Fibroblast of lung (primary cell): Measurements from ENCODE around the gene HGFAC. TPM values are rescaled to one million over a fixed set of nuclear protein-coding genes. Genes with fewer than 3 reads are reported as not detected.

ENCODE experiments used
- DNase-seq, 2 donors: peaks; one replicate each; pipeline versions ENCODE4 v3.0.0 to v3.0.0-alpha.2; 2010; ENCODE audit warnings: low read depth in 2 of 2
- H2AFZ ChIP-seq: 2 replicates; pipeline ENCODE4 v1.5.1; 2012; ENCODE audit warnings: low read length, control low read depth, inconsistent platforms
- H3K27ac ChIP-seq: 2 replicates; pipeline ENCODE4 v1.5.1; 2011; ENCODE audit warnings: low read length, control low read depth; ENCODE audit not compliant: insufficient read depth
- H3K27me3 ChIP-seq: 2 replicates; pipeline ENCODE4 v1.5.1; 2011; ENCODE audit warnings: mild to moderate bottlenecking, low read length; ENCODE audit not compliant: control insufficient read depth, insufficient read depth
- H3K36me3 ChIP-seq: 2 replicates; pipeline ENCODE4 v1.5.1; 2011; ENCODE audit warnings: low read length; ENCODE audit not compliant: control insufficient read depth, insufficient read depth
- H3K4me1 ChIP-seq: 2 replicates; pipeline ENCODE4 v1.5.1; 2011; ENCODE audit warnings: low read length; ENCODE audit not compliant: control insufficient read depth, insufficient read depth; ENCODE audit errors: extremely low read depth
- H3K4me2 ChIP-seq: 2 replicates; pipeline ENCODE4 v1.5.1; 2011; ENCODE audit warnings: low read length, control low read depth; ENCODE audit not compliant: insufficient read depth; ENCODE audit errors: extremely low read depth
- H3K4me3 ChIP-seq, 4 experiments: fragments of 200-600 bp in 1 of 4; sonication (generic) in 1 of 4; replicated peaks in 1 of 4; 2 replicates each; pipeline ENCODE4 v1.5.1; 2011 to 2016; ENCODE audit warnings: low read length in 4 of 4, low read depth in 3 of 4, mild to moderate bottlenecking in 3 of 4, control low read depth in 2 of 4, inconsistent platforms in 1 of 4, mixed read lengths in 1 of 4; ENCODE audit not compliant: insufficient read depth in 1 of 4; ENCODE audit errors: control extremely low read depth in 1 of 4
- H3K79me2 ChIP-seq: 2 replicates; pipeline ENCODE4 v1.5.1; 2012; ENCODE audit warnings: mild to moderate bottlenecking, low read length, inconsistent platforms; ENCODE audit not compliant: control insufficient read depth, insufficient read depth
- H3K9ac ChIP-seq: 2 replicates; pipeline ENCODE4 v1.5.1; 2011; ENCODE audit warnings: mild to moderate bottlenecking, low read length, control low read depth; ENCODE audit not compliant: insufficient read depth
- H3K9me3 ChIP-seq: 2 replicates; pipeline ENCODE4 v1.5.1; 2012; ENCODE audit warnings: low read depth, low read length; ENCODE audit not compliant: control insufficient read depth, insufficient read depth
- H4K20me1 ChIP-seq: 2 replicates; pipeline ENCODE4 v1.5.1; 2011; ENCODE audit warnings: low read length; ENCODE audit not compliant: control insufficient read depth, insufficient read depth; ENCODE audit errors: extremely low read depth
- EZH2 ChIP-seq: IDR thresholded peaks from 2 replicates; pipeline ENCODE4 v1.5.1; 2012; ENCODE audit warnings: low read length, control low read depth, mild to moderate bottlenecking; ENCODE audit errors: missing control alignments
- polyA plus RNA-seq, 2 donors: library from polyadenylated mRNA; depleted of rRNA in 1 of 2; stranded (reverse) in 1 of 2; unstranded in 1 of 2; fragments of >200 nt; gene quantifications; 2 replicates each; pipeline ENCODE4 v1.2.1, GENCODE V29; 2011 to 2012; ENCODE audit warnings: missing spikeins in 1 of 2
- total RNA-seq: library from RNA; depleted of rRNA; stranded (reverse); fragments of >200 nt; gene quantifications from 2 replicates; pipeline ENCODE4 v1.2.1, GENCODE V29; 2014
- TF ChIP-seq, protein P1 (sequence below), 2 donors: IDR thresholded peaks in 1 of 2; conservative IDR thresholded peaks in 1 of 2; 1 replicate in 1 of 2; 2 replicates in 1 of 2; pipeline ENCODE4 v1.5.1; 2011 to 2012; ENCODE audit warnings: low read length in 2 of 2, control low read depth in 1 of 2, inconsistent platforms in 1 of 2, low read depth in 1 of 2, mild to moderate bottlenecking in 1 of 2

HGFAC gene
- total and polyA plus RNA-seq, 2 donors (not counting 1 experiment from before 2014, with no cell fraction given) = 0.33 TPM; not detected in 1

DNA sequence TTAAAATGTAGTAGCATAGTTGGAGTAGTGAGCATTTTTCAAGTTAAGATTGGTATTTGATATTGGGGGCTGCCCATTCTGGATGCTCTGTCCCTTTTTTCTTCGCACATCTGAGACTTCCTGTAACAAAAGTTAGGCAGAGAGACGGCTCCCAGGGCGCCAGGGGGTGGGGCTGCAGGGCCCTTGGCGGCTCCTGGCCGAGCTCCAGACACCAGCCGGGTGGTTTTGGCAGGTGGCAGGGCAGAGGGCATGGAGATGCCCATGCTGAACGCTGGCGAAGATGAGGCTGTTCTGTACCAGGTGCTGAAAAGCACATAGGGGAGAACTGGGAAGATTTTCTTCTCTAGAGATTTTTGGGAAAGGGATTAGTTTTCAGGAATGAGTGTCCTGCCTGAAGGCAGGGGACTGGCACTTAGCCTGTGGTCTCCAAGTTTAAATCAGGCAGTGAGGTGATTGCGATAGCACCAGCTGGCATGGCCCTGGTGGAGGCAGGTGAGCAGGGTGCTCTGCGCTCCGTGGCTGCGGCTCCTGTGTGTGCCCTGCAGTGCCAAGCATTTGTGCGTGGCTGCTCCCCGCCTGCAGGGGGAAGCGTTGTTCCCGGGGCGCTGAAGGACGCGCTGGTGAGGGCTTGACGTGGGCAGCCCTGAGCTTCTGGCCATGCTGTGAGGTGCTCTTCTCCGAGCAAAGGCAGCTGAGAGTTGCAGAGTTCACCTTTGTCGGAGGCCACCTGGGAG, 23.6 kb upstream of the HGFAC start:
- Histone ChIP-seq H4K20me1 (no peaks in the 10 kb centered on the region), H3K79me2 (no peaks in the 10 kb centered on the region), H2AFZ (no peak overlapping the region), H3K4me3 (no peak overlapping the region), H3K9me3 (no peaks in the 10 kb centered on the region), H3K27ac (no peak overlapping the region), H3K4me2 (no peak overlapping the region), H3K4me1 (no peaks in the 10 kb centered on the region), H3K27me3 (no peaks in the 10 kb centered on the region), H3K36me3 (no peaks in the 10 kb centered on the region), H3K9ac (no peak overlapping the region)
- no peak for TF ChIP-seq EZH2
- TF ChIP-seq, protein P1, sequence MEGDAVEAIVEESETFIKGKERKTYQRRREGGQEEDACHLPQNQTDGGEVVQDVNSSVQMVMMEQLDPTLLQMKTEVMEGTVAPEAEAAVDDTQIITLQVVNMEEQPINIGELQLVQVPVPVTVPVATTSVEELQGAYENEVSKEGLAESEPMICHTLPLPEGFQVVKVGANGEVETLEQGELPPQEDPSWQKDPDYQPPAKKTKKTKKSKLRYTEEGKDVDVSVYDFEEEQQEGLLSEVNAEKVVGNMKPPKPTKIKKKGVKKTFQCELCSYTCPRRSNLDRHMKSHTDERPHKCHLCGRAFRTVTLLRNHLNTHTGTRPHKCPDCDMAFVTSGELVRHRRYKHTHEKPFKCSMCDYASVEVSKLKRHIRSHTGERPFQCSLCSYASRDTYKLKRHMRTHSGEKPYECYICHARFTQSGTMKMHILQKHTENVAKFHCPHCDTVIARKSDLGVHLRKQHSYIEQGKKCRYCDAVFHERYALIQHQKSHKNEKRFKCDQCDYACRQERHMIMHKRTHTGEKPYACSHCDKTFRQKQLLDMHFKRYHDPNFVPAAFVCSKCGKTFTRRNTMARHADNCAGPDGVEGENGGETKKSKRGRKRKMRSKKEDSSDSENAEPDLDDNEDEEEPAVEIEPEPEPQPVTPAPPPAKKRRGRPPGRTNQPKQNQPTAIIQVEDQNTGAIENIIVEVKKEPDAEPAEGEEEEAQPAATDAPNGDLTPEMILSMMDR (conservative IDR thresholded peaks at IDR 0.05 in 1 of 2, IDR thresholded peaks at IDR 0.05 in 1 of 2; ENCODE audit: low read depth in 1 of 2, low read length in 2 of 2) = no peak
- no peak for DNase-seq

DNA sequence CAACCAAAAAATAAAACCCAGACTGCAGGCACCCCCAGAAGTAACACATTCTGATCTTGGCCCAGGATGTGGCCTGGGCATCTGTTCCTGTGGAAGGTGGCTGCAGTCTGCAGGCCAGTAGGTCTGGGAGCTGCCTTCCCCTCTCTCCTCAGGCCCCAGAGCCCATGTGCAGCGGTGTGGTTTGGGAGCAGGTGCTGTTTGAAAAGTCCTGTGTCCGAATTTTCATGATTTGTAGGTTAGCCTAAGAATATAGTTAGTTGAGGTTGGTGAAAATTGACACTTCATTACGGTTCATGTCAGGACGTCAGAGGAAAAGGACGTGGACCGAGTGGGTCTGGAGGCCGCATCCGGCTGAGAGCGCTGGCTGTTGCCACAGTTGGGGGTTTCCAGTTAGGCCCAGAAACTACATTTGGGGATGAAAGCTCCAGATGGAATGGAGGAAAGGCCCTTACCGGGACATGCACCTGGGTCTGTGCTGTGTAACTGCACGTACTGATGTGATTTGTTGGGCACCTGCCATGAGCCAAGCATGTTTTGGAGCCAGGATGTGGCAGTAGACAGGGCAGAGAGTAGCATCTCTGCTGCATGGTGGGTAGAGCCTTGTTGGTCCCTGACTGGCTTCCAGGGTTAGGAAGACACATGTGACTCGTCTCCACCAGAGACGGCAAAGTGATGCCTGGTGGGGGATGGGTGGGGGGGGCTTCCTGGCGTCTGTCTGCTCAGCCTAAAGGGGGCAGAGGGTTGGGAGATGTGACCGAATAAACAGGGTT, 21.7 kb upstream of the HGFAC start:
- no peaks in the 10 kb centered on the region for H3K4me1 ChIP-seq
- H3K4me2 ChIP-seq = no peak overlapping the region
- no peaks in the 10 kb centered on the region for H4K20me1 ChIP-seq

DNA sequence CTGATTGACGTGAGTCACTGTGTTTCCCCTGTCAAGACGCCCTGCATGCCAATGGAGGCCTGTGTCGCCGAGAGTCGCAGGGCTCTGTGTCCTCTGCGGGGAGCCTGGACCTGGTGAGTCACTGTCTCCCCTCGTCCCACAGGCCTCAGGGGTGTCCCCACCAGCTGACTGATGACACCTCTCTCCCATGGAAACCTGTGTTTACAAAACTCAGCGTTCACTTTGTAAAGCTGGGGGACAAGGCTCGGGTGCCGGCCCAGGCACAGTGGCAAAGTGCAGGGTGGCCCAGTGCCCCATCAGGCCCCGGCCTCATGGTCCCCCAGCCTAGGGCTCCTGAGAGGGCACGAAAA, 21.2 kb upstream of the HGFAC start:
- no peak overlapping the region for H3K4me2 ChIP-seq
- no peaks in the 10 kb centered on the region for H3K4me1 ChIP-seq
- no peaks in the 10 kb centered on the region for H3K27me3 ChIP-seq
- TF ChIP-seq, protein P1 (conservative IDR thresholded peaks at IDR 0.05 in 1 of 2, IDR thresholded peaks at IDR 0.05 in 1 of 2; ENCODE audit: low read depth in 1 of 2, low read length in 2 of 2) = no peak
- TF ChIP-seq EZH2 = no peak
- no peak overlapping the region for H2AFZ ChIP-seq
- no peaks in the 10 kb centered on the region for H3K36me3 ChIP-seq
- H3K27ac ChIP-seq = no peak overlapping the region
- no peaks in the 10 kb centered on the region for H3K79me2 ChIP-seq
- no peak overlapping the region for H3K9ac ChIP-seq
- no peaks in the 10 kb centered on the region for H3K9me3 ChIP-seq
- no peaks in the 10 kb centered on the region for H4K20me1 ChIP-seq
- H3K4me3 ChIP-seq = no peak overlapping the region
- no peak for DNase-seq

More for the DNA sequence above, 21.7 kb upstream of the HGFAC start:
- Histone ChIP-seq H2AFZ (no peak overlapping the region), H3K36me3 (no peaks in the 10 kb centered on the region), H3K9ac (no peak overlapping the region), H3K79me2 (no peaks in the 10 kb centered on the region), H3K27ac (no peak overlapping the region), H3K27me3 (no peaks in the 10 kb centered on the region), H3K4me3 (no peak overlapping the region), H3K9me3 (no peaks in the 10 kb centered on the region)
- TF ChIP-seq, protein P1 (conservative IDR thresholded peaks at IDR 0.05 in 1 of 2, IDR thresholded peaks at IDR 0.05 in 1 of 2; ENCODE audit: low read depth in 1 of 2, low read length in 2 of 2) = no peak
- TF ChIP-seq EZH2 = no peak
- DNase-seq = no peak
